Large intestine (tissue), 3 donors: Measurements from ENCODE around the gene LUZP1. TPM values are rescaled to one million over a fixed set of nuclear protein-coding genes. Genes with fewer than 3 reads are reported as not detected.
"Not testable (repeated sequence)": the region's sequence is repeated elsewhere in the genome, so short reads cannot be mapped to it uniquely, and the experiment has no call there.

Experiments
- DNase-seq, 2 donors: peaks; one replicate each; pipeline versions ENCODE4 v3.0.0 to v3.0.0-alpha.2; 2013
- H3K27ac ChIP-seq: one replicate; pipeline ENCODE4 v1.5.1; 2013; ENCODE audit warnings: low read length
- H3K27me3 ChIP-seq: 2 replicates; pipeline ENCODE4 v1.6.1; 2013; ENCODE audit warnings: low read length; ENCODE audit not compliant: control insufficient read depth, insufficient read depth
- H3K36me3 ChIP-seq: 2 replicates; pipeline ENCODE4 v1.6.1; 2013; ENCODE audit warnings: low read length; ENCODE audit not compliant: control insufficient read depth, insufficient read depth
- H3K4me1 ChIP-seq: one replicate; pipeline ENCODE4 v1.6.1; 2013; ENCODE audit warnings: low read length; ENCODE audit not compliant: control insufficient read depth, insufficient read depth
- H3K4me3 ChIP-seq: one replicate; pipeline ENCODE4 v1.5.1; 2013; ENCODE audit warnings: low read length
- H3K9me3 ChIP-seq: one replicate; pipeline ENCODE4 v1.6.1; 2013; ENCODE audit warnings: mild to moderate bottlenecking, low read depth, low read length, moderate library complexity; ENCODE audit not compliant: control insufficient read depth
- WGBS: methylation state at CpG from one replicate; pipeline ENCODE4 v1.1.5; 2013; ENCODE audit warnings: low lambda C conversion rate; ENCODE audit not compliant: insufficient coverage; 5-methylcytosine and 5-hydroxymethylcytosine counted together
- polyA plus RNA-seq: library from polyadenylated mRNA; unstranded; fragments of 120-200 nt; gene quantifications from one replicate; pipeline ENCODE4 v1.2.1, GENCODE V29; 2013

The LUZP1 gene
- polyA plus RNA-seq, 1 donor: 23.7 TPM

- no peaks in the 10 kb centered on the region for H3K36me3 ChIP-seq
- H3K27ac ChIP-seq: no peak overlapping the region
- WGBS: no CpG with 5 or more reads among the region's 6 CpGs
- peaks cover 18% of the 10 kb centered on the region for H3K27me3 ChIP-seq
- no peaks in the 10 kb centered on the region for H3K9me3 ChIP-seq
- no peak overlapping the region for H3K4me3 ChIP-seq
- H3K4me1 ChIP-seq: no peaks in the 10 kb centered on the region
- DNase-seq: no peak
Measured at GRCh38 chr1:23210351-23210785, 41.7 kb upstream of the LUZP1 start.

GRCh38 chr1:23209770-23210169 lies 41.1 kb upstream of the LUZP1 start:
- Histone ChIP-seq H3K4me1 (no peaks in the 10 kb centered on the region), H3K36me3 (no peaks in the 10 kb centered on the region), H3K27ac (no peak overlapping the region), H3K27me3 (peaks cover 13% of the 10 kb centered on the region), H3K9me3 (no peaks in the 10 kb centered on the region), H3K4me3 (no peak overlapping the region)
- no peak for DNase-seq
- whole genome bisulfite sequencing: no CpG with 5 or more reads among the region's 4 CpGs

- H3K27ac ChIP-seq: no peak overlapping the region
- peaks cover 12% of the 10 kb centered on the region for H3K27me3 ChIP-seq
- no peak for DNase-seq
- H3K4me3 ChIP-seq: no peak overlapping the region
- no peaks in the 10 kb centered on the region for H3K36me3 ChIP-seq
- no peaks in the 10 kb centered on the region for H3K4me1 ChIP-seq
- no peaks in the 10 kb centered on the region for H3K9me3 ChIP-seq
- 86% methylated on average over 1 of the region's 2 CpGs for WGBS
Measured at GRCh38 chr1:23208527-23208926, 39.9 kb upstream of the LUZP1 start.

DNA sequence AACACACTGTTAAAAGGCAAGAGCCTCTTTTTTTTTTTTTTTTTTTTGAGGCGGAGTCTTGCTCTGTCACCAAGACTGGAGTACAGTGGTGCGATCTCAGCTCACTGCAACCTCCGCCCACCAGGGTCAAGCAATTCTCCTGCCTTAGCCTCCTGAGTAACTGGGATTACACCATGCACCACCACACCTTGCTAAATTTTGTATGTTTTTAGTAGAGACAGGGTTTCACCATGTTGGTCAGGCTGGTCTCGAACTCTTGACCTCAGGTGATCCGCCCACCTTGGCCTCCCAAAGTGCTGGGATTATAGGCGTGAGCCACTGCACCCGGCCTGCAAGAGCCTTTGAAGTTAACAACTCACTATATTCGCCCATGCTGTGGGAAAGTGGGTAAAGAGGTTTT lies 39.1 kb upstream of the LUZP1 start:
- not testable (repeated sequence) for H3K27ac ChIP-seq, H3K4me1 ChIP-seq, DNase-seq, H3K4me3 ChIP-seq, H3K36me3 ChIP-seq, H3K9me3 ChIP-seq
- peaks cover 12% of the 10 kb centered on the region for H3K27me3 ChIP-seq
- no CpG with 5 or more reads among the region's 8 CpGs for WGBS

GRCh38 chr1:23202263-23202749 lies 33.6 kb upstream of the LUZP1 start:
- Histone ChIP-seq H3K27me3 (no peaks in the 10 kb centered on the region), H3K27ac (no peak overlapping the region), H3K9me3 (no peaks in the 10 kb centered on the region), H3K4me1 (no peaks in the 10 kb centered on the region), H3K4me3 (no peak overlapping the region), H3K36me3 (no peaks in the 10 kb centered on the region)
- no CpG with 5 or more reads among the region's 3 CpGs for WGBS
- DNase-seq: no peak

GRCh38 chr1:23200883-23201282 lies 32.2 kb upstream of the LUZP1 start:
- Histone ChIP-seq H3K4me1 (no peaks in the 10 kb centered on the region), H3K9me3 (no peaks in the 10 kb centered on the region), H3K4me3 (no peak overlapping the region), H3K36me3 (no peaks in the 10 kb centered on the region), H3K27ac (no peak overlapping the region), H3K27me3 (no peaks in the 10 kb centered on the region)
- DNase-seq: no peak
- WGBS: no CpG with 5 or more reads among the region's 1 CpG

GRCh38 chr1:23198373-23198772 lies 29.7 kb upstream of the LUZP1 start:
- Histone ChIP-seq H3K4me3 (no peak overlapping the region), H3K36me3 (no peaks in the 10 kb centered on the region), H3K4me1 (no peaks in the 10 kb centered on the region), H3K27me3 (no peaks in the 10 kb centered on the region), H3K9me3 (no peaks in the 10 kb centered on the region), H3K27ac (no peak overlapping the region)
- WGBS: 91% methylated on average over 2 of the region's 4 CpGs
- no peak for DNase-seq

DNA sequence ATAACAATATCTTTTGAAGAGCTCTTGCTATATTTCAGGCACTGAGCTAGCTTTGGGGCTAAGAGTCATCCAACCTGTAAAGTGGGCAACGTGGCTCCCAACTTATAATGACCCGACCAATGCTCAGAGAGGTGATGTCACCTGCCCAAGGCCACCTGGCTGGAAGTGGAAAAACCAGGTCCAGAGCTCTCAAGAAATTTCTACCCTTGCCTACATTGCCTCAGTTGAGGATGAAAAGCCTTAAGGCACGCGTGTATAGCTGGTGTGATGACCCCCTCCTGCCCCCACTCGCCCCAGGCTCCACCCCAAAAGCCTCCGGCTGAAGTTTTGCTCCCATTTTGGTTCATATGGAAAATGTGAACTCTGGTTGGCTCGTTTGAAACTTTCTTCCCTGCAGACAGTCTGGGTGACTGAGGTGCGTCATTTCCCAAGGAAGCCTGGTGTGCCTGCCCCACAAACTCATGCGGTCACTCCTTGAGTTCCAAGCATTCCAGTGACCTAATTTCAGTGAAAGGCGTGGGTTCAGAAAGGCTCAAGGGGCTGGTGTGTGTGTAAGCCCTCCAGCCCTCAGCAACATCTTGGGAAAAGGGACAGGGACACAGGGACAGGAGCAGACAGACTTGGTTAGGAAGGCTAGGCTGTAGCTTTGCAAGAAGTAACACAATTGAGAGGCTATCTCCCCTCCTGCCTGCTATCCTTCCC lies 28.1 kb upstream of the LUZP1 start:
- Histone ChIP-seq H3K4me3 (no peak overlapping the region), H3K27me3 (no peaks in the 10 kb centered on the region), H3K27ac (no peak overlapping the region), H3K4me1 (no peaks in the 10 kb centered on the region), H3K36me3 (no peaks in the 10 kb centered on the region), H3K9me3 (no peaks in the 10 kb centered on the region)
- WGBS: no CpG with 5 or more reads among the region's 10 CpGs
- DNase-seq: no peak

DNA sequence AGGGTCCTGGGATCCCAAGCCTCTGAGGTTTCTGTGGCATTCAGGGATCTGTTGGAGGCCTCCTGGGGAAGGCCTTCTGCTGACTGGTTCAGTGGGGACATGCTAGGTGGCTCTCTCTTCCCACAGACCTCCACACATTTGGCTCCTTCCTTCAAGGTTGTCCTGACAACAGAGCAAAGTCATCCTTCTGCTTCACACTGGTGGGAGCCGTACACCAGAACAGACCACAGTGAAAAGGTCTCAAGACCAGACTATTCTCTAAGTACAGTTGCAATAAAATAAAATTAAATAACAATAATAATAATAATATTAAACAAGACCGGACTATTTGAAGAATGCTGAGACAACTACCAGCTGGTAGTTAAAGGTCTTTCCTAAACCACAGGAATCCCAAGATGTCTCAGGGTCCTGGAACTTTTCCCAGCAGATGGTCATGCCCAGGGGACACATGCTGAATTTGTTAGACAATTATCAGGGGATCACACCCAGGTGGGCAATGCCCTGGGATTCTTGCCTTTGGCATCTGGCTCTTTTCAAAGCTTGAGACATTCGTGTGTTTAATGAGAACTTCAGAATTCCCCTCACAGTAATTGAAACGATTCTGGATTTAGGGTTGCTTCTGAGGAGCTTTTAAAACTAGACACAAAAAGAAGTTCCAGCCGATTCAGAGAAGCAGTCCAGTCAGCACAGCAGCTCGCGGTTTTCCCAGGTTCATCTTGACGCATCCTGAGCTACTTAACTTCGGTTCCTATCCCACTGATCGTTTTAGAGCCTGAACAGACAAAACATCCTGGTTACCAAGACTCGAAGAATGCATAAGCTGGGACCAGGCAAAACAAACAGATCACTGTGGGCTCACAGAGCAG lies 25.7 kb upstream of the LUZP1 start:
- no peaks in the 10 kb centered on the region for H3K9me3 ChIP-seq
- H3K36me3 ChIP-seq: no peaks in the 10 kb centered on the region
- DNase-seq: no peak
- 67% methylated on average over 1 of the region's 11 CpGs for WGBS
- no peak overlapping the region for H3K27ac ChIP-seq
- no peak overlapping the region for H3K4me3 ChIP-seq
- H3K27me3 ChIP-seq: no peaks in the 10 kb centered on the region
- H3K4me1 ChIP-seq: no peaks in the 10 kb centered on the region

DNA sequence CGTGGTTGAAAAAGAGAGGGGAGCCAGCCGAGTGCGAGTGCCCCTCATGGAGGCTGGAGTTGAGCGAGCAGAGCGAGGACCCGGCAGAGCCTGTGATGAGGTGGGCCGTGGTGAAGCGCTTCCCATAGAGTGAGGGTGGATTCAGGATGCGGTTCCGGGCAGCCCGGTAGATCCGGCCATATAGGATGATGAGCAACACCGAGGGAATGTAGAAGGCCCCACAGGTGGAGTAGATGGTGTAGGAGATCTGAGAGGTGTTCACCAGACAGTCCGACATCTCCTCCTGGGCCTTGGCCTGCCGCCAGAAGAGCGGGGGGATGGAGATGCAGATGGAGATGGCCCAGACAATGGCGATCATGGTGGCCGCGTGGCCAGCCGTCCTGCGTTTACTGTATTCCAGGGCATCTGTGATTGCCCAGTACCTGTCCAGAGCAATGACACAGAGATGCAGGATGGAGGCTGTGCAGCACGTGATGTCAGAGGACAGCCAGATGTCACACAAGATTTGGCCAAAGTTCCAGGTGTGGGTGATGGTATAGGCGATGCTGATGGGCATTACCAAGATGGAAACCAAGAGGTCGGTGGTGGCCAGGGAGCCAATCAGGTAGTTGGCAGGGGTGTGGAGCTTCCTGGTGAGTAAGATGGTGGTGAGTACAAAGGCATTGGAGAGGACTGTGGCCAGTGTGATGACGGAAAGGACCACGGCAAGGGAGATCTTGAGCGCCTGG lies 24.9 kb upstream of the LUZP1 start:
- no peak for DNase-seq
- no peak overlapping the region for H3K27ac ChIP-seq
- no peaks in the 10 kb centered on the region for H3K4me1 ChIP-seq
- 96% methylated on average over 3 of the region's 27 CpGs for WGBS
- no peaks in the 10 kb centered on the region for H3K9me3 ChIP-seq
- no peaks in the 10 kb centered on the region for H3K36me3 ChIP-seq
- no peaks in the 10 kb centered on the region for H3K27me3 ChIP-seq
- H3K4me3 ChIP-seq: no peak overlapping the region
